Ovary (tissue), 9 donors: ENCODE results near the gene PRR20G. TPM values are rescaled to one million over a fixed set of nuclear protein-coding genes. Genes with fewer than 3 reads are reported as not detected.
"Not testable (repeated sequence)": the region's sequence is repeated elsewhere in the genome, so short reads cannot be mapped to it uniquely, and the experiment has no call there.

Source experiments
- DNase-seq, 5 donors: peaks; one replicate each; pipeline ENCODE4 v3.0.0-alpha.2; 2019 to 2020
- H3K27ac ChIP-seq, 2 donors: fragments of 200-600 bp; one replicate each; pipeline versions ENCODE4 v1.5.1 to v1.8.0; 2019 to 2022
- H3K27me3 ChIP-seq: fragments of 200-600 bp; one replicate; pipeline ENCODE4 v1.8.0; 2022
- H3K36me3 ChIP-seq: fragments of 200-600 bp; sonication (generic); one replicate; pipeline ENCODE4 v1.5.1; 2019
- H3K4me1 ChIP-seq: one replicate; pipeline ENCODE4 v1.8.1; 2013; ENCODE audit warnings: mild to moderate bottlenecking, moderate library complexity; ENCODE audit not compliant: insufficient read depth
- H3K4me3 ChIP-seq: fragments of 200-600 bp; sonication (generic); one replicate; pipeline ENCODE4 v1.5.1; 2017
- H3K9me3 ChIP-seq, 2 donors: fragments of 200-600 bp in 1 of 2; sonication (generic) in 1 of 2; one replicate each; pipeline versions ENCODE4 v1.5.1 to v1.8.1; 2013 to 2019; ENCODE audit warnings: mild to moderate bottlenecking in 1 of 2, moderate library complexity in 1 of 2
- CTCF ChIP-seq, 3 donors: fragments of 450-650 bp in 2 of 3; fragments of 200-600 bp in 1 of 3; IDR thresholded peaks; one replicate each; pipeline versions ENCODE4 v1.5.1 to v1.8.0; 2016 to 2022; ENCODE audit warnings: antibody characterized with exemption in 3 of 3, mild to moderate bottlenecking in 1 of 3
- EP300 ChIP-seq: sonication (generic); formaldehyde crosslinking; IDR thresholded peaks from one replicate; pipeline ENCODE4 v1.6.1; 2017; ENCODE audit warnings: antibody characterized with exemption
- POLR2A ChIP-seq: fragments of 450-650 bp; IDR thresholded peaks from one replicate; pipeline ENCODE4 v1.6.1; 2017; ENCODE audit warnings: antibody characterized with exemption, mild to moderate bottlenecking, moderate library complexity
- WGBS, 3 donors: extraction: QIAGEN DNeasy Blood & Tissue Kit in 1 of 3; methylation state at CpG; one replicate each; pipeline versions ENCODE4 v1.1.5 to v1.1.7; 2013 to 2017; 5-methylcytosine and 5-hydroxymethylcytosine counted together
- intact Hi-C, 4 donors: fragments of 100-400 bp; cut with DNase I; formaldehyde crosslinking; loops; one replicate each; pipeline versions ENCODE4 v1.11.0 to v1.15.1; 2022 to 2023
- polyA plus RNA-seq, 2 donors: library from polyadenylated mRNA; stranded (reverse); fragments of 200-250 nt in 1 of 2; fragments of 350-450 nt in 1 of 2; fragmentation: Illumina TruSeq in 1 of 2; extraction: RNeasy Lipid Tissue Mini Kit (QIAGEN cat#74804) in 1 of 2; gene quantifications; one replicate each; pipeline ENCODE4 v1.2.3, GENCODE V29; 2013 to 2014
- total RNA-seq, 7 donors: library from RNA; depleted of rRNA in 2 of 7; stranded (reverse); fragments of >200 nt in 2 of 7; fragmentation: NEBNext Ultra II Directional in 3 of 7; extraction: Animal tissue kit (Norgen Biotek cat#: 25700) in 3 of 7; gene quantifications; one replicate each; pipeline versions ENCODE4 v1.1.0 to v1.2.4, GENCODE V29; 2016 to 2023
- donor health status: DM: no; HTN: no; CAD: no; lungs with moderate emphysema.
- donor health status: DM: no; HTN: no; CAD: no.
- donor health status: Bipolar disorder and iron deficiency.
- donor health status: DM: yes; HTN: yes; CAD: no.
- donor health status: DM: no; HTN: no; CAD: no.
- donor health status: DM: yes; HTN: yes; CAD: no.

PRR20G gene
- total and polyA plus RNA-seq, 9 donors: not detected

DNA sequence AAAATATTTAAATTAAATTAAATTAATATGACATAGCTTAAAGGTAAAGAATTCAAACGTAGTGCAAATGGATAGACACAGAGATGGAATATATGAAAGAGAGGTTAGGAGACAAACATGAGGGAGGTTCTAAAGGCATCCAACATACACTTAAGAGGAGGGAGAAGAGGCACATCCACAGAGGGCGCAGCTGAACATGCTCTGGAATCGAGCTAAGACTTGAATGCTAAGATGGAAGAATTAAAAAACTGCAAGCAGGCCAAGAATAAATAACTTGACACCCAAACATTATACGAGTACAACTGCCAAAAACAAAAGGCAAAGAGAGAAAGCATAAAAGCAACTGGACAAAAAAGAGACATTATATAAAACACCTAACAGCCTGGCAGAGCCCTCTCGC, 9.1 kb upstream of the PRR20G start:
- Histone ChIP-seq H3K4me3 (no peak overlapping the region), H3K27ac (no peak overlapping the region), H3K9me3 (no peaks in the 10 kb centered on the region), H3K4me1 (no peaks in the 10 kb centered on the region), H3K27me3 (no peaks in the 10 kb centered on the region), H3K36me3 (no peaks in the 10 kb centered on the region)
- DNase-seq: no peak
- intact Hi-C loops: no loop called here
- 62 to 71% (median 70%) methylated on average over 5 of the region's 5 CpGs for WGBS, 3 donors
- TF ChIP-seq POLR2A: no peak
- no peak for TF ChIP-seq CTCF (IDR thresholded peaks at IDR 0.05)
- no peak for TF ChIP-seq EP300

DNA sequence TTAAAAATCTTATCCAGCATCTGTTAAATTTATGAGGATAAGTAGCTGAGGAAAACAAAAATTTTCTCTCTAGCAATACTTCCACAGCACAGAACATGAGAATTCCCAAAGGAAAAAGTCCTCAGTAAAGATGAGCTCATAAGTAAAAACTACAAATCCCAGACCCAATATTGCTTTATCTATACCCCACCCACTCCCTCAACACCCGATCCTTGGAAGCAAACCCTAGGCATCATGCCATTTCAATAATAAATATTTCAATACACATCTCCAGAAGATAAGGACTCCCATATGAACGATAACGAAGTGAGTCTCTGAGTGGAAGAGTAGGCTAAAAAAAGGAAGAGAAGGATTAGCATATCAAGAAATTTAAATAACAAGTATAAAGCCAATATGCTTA, 8.3 kb upstream of the PRR20G start:
- Histone ChIP-seq H3K36me3 (no peaks in the 10 kb centered on the region), H3K4me1 (no peaks in the 10 kb centered on the region), H3K9me3 (no peaks in the 10 kb centered on the region), H3K27ac (no peak overlapping the region), H3K4me3 (no peak overlapping the region), H3K27me3 (no peaks in the 10 kb centered on the region)
- WGBS, 3 donors: 36 to 44% (median 37%) methylated on average over 3 of the region's 3 CpGs
- no peak for DNase-seq
- intact Hi-C loops: no loop called here
- TF ChIP-seq CTCF (IDR thresholded peaks at IDR 0.05): no peak
- TF ChIP-seq EP300: no peak
- TF ChIP-seq POLR2A: no peak

DNA sequence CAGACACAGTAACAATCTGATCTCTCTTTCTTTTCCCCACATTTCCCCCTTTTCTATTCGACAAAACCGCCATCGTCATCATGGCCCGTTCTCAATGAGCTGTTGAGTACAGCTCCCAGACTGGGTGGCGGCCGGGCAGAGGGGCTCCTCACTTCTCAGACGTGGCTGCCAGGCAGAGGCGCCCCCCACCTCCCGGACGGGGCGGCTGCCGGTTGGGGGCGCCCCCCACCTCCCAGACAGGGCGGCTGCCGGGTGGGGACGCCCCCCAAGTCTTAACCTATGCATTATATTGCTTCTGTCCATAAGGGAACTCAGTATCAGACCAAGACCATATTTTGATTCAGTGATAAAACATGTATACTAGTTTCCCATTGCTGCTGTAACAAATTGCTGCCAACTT, 5.8 kb upstream of the PRR20G start:
- DNase-seq, H3K9me3 ChIP-seq, H3K4me3 ChIP-seq, H3K36me3 ChIP-seq, intact Hi-C loops, H3K27me3 ChIP-seq, H3K27ac ChIP-seq, H3K4me1 ChIP-seq: not testable (repeated sequence)
- WGBS, 3 donors: 79 to 83% (median 82%) methylated on average over 16 of the region's 16 CpGs

DNA sequence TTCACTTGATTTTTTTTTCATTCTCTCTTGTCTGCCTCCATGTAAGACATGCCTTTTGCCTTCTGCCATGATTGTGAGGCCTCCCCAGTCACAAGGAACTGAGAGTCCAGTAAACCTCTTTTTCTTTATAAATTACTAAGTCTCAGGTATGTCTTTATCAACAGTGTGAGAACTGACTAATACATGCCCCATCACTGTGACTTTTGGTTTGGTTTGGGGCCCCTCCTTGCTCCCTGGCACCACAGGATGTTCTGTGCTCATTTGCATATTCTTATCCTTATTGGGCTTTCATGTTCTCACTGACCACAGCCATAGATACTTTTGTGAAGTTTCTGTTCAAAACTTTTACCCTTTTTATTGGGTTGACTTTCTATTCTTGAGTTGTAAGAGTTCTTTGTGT, 3.8 kb upstream of the PRR20G start:
- Histone ChIP-seq H3K36me3 (no peaks in the 10 kb centered on the region), H3K4me3 (no peak overlapping the region), H3K27ac (no peak overlapping the region), H3K9me3 (no peaks in the 10 kb centered on the region), H3K4me1 (no peaks in the 10 kb centered on the region), H3K27me3 (no peaks in the 10 kb centered on the region)
- DNase-seq: no peak
- intact Hi-C loops: no loop called here
- no peak for TF ChIP-seq EP300
- no peak for TF ChIP-seq POLR2A
- no peak for TF ChIP-seq CTCF (IDR thresholded peaks at IDR 0.05)

DNA sequence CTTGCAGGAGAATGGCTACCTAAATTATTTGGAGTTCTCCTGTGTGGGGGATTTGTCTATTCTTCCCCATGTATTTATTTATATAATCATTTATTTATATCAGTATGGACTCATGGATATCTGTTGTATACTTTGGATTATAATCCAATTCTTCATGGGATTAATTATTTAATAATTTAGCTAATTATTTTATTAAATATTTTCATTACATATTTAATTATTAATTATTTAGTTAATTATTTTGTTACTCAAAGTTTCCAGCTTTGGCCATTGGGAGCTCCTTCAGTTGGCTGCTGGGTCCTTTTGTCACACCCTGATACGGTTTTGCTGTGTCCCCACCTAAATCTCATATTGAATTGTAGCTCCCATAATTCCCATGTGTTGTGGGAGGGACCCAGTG, 3.3 kb upstream of the PRR20G start:
- no peaks in the 10 kb centered on the region for H3K4me1 ChIP-seq
- no peaks in the 10 kb centered on the region for H3K27me3 ChIP-seq
- 72 to 90% (median 79%) methylated on average over 1 of the region's 1 CpG for WGBS, 3 donors
- no peak overlapping the region for H3K4me3 ChIP-seq
- DNase-seq: no peak
- H3K27ac ChIP-seq: no peak overlapping the region
- H3K9me3 ChIP-seq: no peaks in the 10 kb centered on the region
- intact Hi-C loops: no loop called here
- TF ChIP-seq EP300 (no peak), CTCF (IDR thresholded peaks at IDR 0.05) (no peak), POLR2A (no peak)
- no peaks in the 10 kb centered on the region for H3K36me3 ChIP-seq
